Astrocyte of the spinal cord (primary cell): ENCODE measurements around the gene ILDR1.

Source experiments
- DNase-seq: peaks from one replicate; pipeline ENCODE4 v3.0.0; 2011; ENCODE audit warnings: low read depth, low spot score
- H3K4me3 ChIP-seq: 2 replicates; pipeline ENCODE4 v1.5.1; 2011; ENCODE audit warnings: low read depth, mild to moderate bottlenecking, low read length, moderate library complexity
- CTCF ChIP-seq: IDR thresholded peaks from 2 replicates; pipeline ENCODE4 v1.5.1; 2012; ENCODE audit warnings: low read depth, mild to moderate bottlenecking, low read length, inconsistent platforms
- in situ Hi-C: cut with HindIII; loops from 2 replicates; pipeline ENCODE4 v1.10.0; 2017; ENCODE audit warnings: low sequenced_read_pairs

Gene ILDR1

GRCh38 chr3:122001892-122002291, 20.2 kb downstream of the ILDR1 start:
- no peak for TF ChIP-seq CTCF
- no peak for DNase-seq
- in situ Hi-C loops = no loop called here
- no peak overlapping the region for H3K4me3 ChIP-seq

GRCh38 chr3:122000936-122001605, 21.0 kb downstream of the ILDR1 start:
- in situ Hi-C loops = no loop called here

GRCh38 chr3:121999931-122000330, 22.1 kb downstream of the ILDR1 start:
- in situ Hi-C loops = no loop called here
- no peak for TF ChIP-seq CTCF
- no peak for DNase-seq

More at GRCh38 chr3:122000936-122001605, 21.0 kb downstream of the ILDR1 start:
- TF ChIP-seq CTCF = no peak
- no peak for DNase-seq
- H3K4me3 ChIP-seq = no peak overlapping the region

GRCh38 chr3:121998611-121999473, 23.2 kb downstream of the ILDR1 start:
- in situ Hi-C loops = no loop called here
- TF ChIP-seq CTCF = no peak
- no peak overlapping the region for H3K4me3 ChIP-seq
- DNase-seq = no peak

More at GRCh38 chr3:121999931-122000330, 22.1 kb downstream of the ILDR1 start:
- no peak overlapping the region for H3K4me3 ChIP-seq

- in situ Hi-C loops = no loop called here
- TF ChIP-seq CTCF = no peak
- peak; percentile 39 for DNase-seq
- no peak overlapping the region for H3K4me3 ChIP-seq
Measured at GRCh38 chr3:121998030-121998580, 23.9 kb downstream of the ILDR1 start.

GRCh38 chr3:121997372-121997771, 24.7 kb downstream of the ILDR1 start:
- in situ Hi-C loops = no loop called here
- no peak overlapping the region for H3K4me3 ChIP-seq
- no peak for DNase-seq
- TF ChIP-seq CTCF = no peak
